ENCODE data around the gene MRPL58.

The MRPL58 gene

GRCh38 chr17:75047398-75048098 lies 35.1 kb downstream of the MRPL58 start:
- DNase-seq (ENCODE audit: low read depth): no peak

GRCh38 chr17:75048249-75048878 lies 35.9 kb downstream of the MRPL58 start:
- DNase-seq (ENCODE audit: low read depth): no peak

- DNase-seq (ENCODE audit: low read depth): no peak
Measured at GRCh38 chr17:75049057-75049456, 36.6 kb downstream of the MRPL58 start.

- no peak for DNase-seq (ENCODE audit: low read depth)
Measured at GRCh38 chr17:75049706-75050105, 37.2 kb downstream of the MRPL58 start.

GRCh38 chr17:75051941-75052340 lies 39.5 kb downstream of the MRPL58 start:
- no peak for DNase-seq (ENCODE audit: low read depth)

- DNase-seq (ENCODE audit: low read depth): no peak
Measured at GRCh38 chr17:75059369-75060345, 47.2 kb downstream of the MRPL58 start.

GRCh38 chr17:75060434-75061054 lies 48.1 kb downstream of the MRPL58 start:
- no peak for DNase-seq (ENCODE audit: low read depth)

GRCh38 chr17:75061055-75061438 lies 48.6 kb downstream of the MRPL58 start:
- DNase-seq (ENCODE audit: low read depth): no peak

GRCh38 chr17:75061618-75062017 lies 49.1 kb downstream of the MRPL58 start:
- no peak for DNase-seq (ENCODE audit: low read depth)

- no peak for DNase-seq (ENCODE audit: low read depth)
Measured at GRCh38 chr17:75063201-75063600, 50.7 kb downstream of the MRPL58 start.

GRCh38 chr17:75063626-75064025 lies 51.2 kb downstream of the MRPL58 start:
- DNase-seq (ENCODE audit: low read depth): no peak

GRCh38 chr17:75064040-75064439 lies 51.6 kb downstream of the MRPL58 start:
- no peak for DNase-seq (ENCODE audit: low read depth)

GRCh38 chr17:75064460-75064859 lies 52.0 kb downstream of the MRPL58 start:
- no peak for DNase-seq (ENCODE audit: low read depth)

- DNase-seq (ENCODE audit: low read depth): no peak
Measured at GRCh38 chr17:75064867-75065561, 52.5 kb downstream of the MRPL58 start.

- DNase-seq (ENCODE audit: low read depth): no peak
Measured at GRCh38 chr17:75065562-75066151, 53.2 kb downstream of the MRPL58 start.

- DNase-seq (ENCODE audit: low read depth): no peak
Measured at GRCh38 chr17:75067856-75068255, 55.4 kb downstream of the MRPL58 start.

GRCh38 chr17:75068750-75069149 lies 56.3 kb downstream of the MRPL58 start:
- DNase-seq (ENCODE audit: low read depth): no peak

GRCh38 chr17:75069783-75070182 lies 57.3 kb downstream of the MRPL58 start:
- no peak for DNase-seq (ENCODE audit: low read depth)

Measured in stimulated activated CD8-positive, alpha-beta memory T cell treated with anti-CD3 and anti-CD28 coated beads, Interleukin-15, amount 100 ng/mL, for 1 hour (primary cell).